ENCODE measurements around the gene ADARB2. TPM values are rescaled to one million over a fixed set of nuclear protein-coding genes. Genes with fewer than 3 reads are reported as not detected.

Gene ADARB2
- polyA plus RNA-seq, 1 of the 3 experiments (the other 2 are of a cell fraction): not detected

- H3F3A ChIP-seq (replicated peaks; ENCODE audit: insufficient read depth): no peaks in the 10 kb centered on the region
- H2AFZ ChIP-seq (ENCODE audit: low read depth): no peak overlapping the region
- H3K27ac ChIP-seq (ENCODE audit: low read depth in 2 of 2, low read length in 1 of 2): no peak overlapping the region
- no peak overlapping the region for H3K4me3 ChIP-seq (ENCODE audit: low read depth in 2 of 2, low read length in 1 of 2)
- H3K9me2 ChIP-seq: no peaks in the 10 kb centered on the region
- POLR2A ChIA-PET: no interaction called here
- TF ChIP-seq GABPA (IDR thresholded peaks at IDR 0.05; ENCODE audit: low read depth) (no peak), EZH2phosphoT487 (IDR thresholded peaks at IDR 0.05; ENCODE audit: borderline replicate concordance, low read depth) (no peak), SMC3 (IDR thresholded peaks at IDR 0.05; ENCODE audit: low read depth, low read length) (no peak), TCF12 (IDR thresholded peaks at IDR 0.05) (no peak), POLR2AphosphoS5 (IDR thresholded peaks at IDR 0.05; ENCODE audit: low read depth, low read length) (no peak), RCOR1 (IDR thresholded peaks at IDR 0.05; ENCODE audit: low read length) (no peak), ELF1 (IDR thresholded peaks at IDR 0.05) (no peak), CTCF (IDR thresholded peaks at IDR 0.05) (no peak), MAX (IDR thresholded peaks at IDR 0.05; ENCODE audit: low read depth) (no peak), NFIC (IDR thresholded peaks at IDR 0.05; ENCODE audit: borderline replicate concordance) (no peak), EP300 (IDR thresholded peaks at IDR 0.05; ENCODE audit: borderline replicate concordance in 1 of 2, low read depth in 1 of 2, low read length in 1 of 2) (no peak), SIN3A (IDR thresholded peaks at IDR 0.05; ENCODE audit: borderline replicate concordance, low read depth, low read length) (no peak), REST (IDR thresholded peaks at IDR 0.05; ENCODE audit: low read depth, low read length) (no peak), MEF2A (IDR thresholded peaks at IDR 0.05; ENCODE audit: borderline replicate concordance, low read depth) (no peak), GATA2 (CRISPR knock-in tag; IDR thresholded peaks at IDR 0.05) (no peak), NRF1 (IDR thresholded peaks at IDR 0.05; ENCODE audit: low read depth, low read length) (no peak), FOSL2 (IDR thresholded peaks at IDR 0.05; ENCODE audit: borderline replicate concordance, low read depth) (no peak), YY1 (IDR thresholded peaks at IDR 0.05; ENCODE audit: low read depth) (no peak), USF1 (IDR thresholded peaks at IDR 0.05; ENCODE audit: borderline replicate concordance, low read depth) (no peak), RFX5 (IDR thresholded peaks at IDR 0.05; ENCODE audit: low read length) (no peak)
- CTCF ChIA-PET: no interaction called here
- H3K9ac ChIP-seq: no peak overlapping the region
- WGBS (ENCODE audit: low lambda C conversion rate): 61% methylated on average over 12 of the region's 12 CpGs
- no peaks in the 10 kb centered on the region for H4K20me1 ChIP-seq (ENCODE audit: insufficient read depth)
- peaks cover 0 to 12% of the 10 kb centered on the region in 2 experiments; a peak in 1 of 4 replicates for H3K4me1 ChIP-seq (ENCODE audit: control insufficient read depth in 1 of 2, insufficient read depth in 2 of 2, low read depth in 1 of 2, low read length in 1 of 2)
- no peaks in the 10 kb centered on the region for H3K9me3 ChIP-seq
- H3K79me2 ChIP-seq (ENCODE audit: insufficient read depth): no peaks in the 10 kb centered on the region
- no peaks in the 10 kb centered on the region for H3K27me3 ChIP-seq (ENCODE audit: insufficient read depth)
- H3K36me3 ChIP-seq (replicated peaks in 1 of 2; ENCODE audit: control insufficient read depth in 1 of 2, insufficient read depth in 2 of 2, low read length in 1 of 2): no peaks in the 10 kb centered on the region
- DNase-seq: no peak
- no peak overlapping the region for H3K4me2 ChIP-seq
Observed at GRCh38 chr10:1190052-1190395, 547.3 kb downstream of the ADARB2 start.
